Measurements from ENCODE around the gene KRT82.

The KRT82 gene

DNA sequence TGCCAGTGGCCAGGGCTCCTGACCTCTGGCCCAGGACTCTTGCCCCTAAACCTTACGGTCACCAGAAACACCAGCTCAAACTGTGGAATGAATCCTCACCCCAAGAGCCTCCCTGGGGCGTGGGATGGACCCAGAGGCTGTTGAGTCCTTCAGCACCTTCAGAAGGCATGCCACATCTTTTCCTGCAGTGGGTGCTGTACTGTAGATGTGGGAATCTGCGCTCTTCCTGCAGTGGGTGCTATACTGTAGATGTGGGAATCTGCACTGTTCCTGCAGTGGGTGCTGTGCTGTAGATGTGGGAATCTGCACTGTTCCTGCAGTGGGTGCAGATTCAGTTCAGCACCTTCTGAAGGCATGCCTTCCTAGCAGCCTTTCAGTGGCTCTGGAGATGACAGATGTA is 1.2 kb downstream of the KRT82 start:
- DNase-seq = no peak

GRCh38 chr12:52403561-52403960 is 2.6 kb downstream of the KRT82 start:
- no peak for DNase-seq

DNA sequence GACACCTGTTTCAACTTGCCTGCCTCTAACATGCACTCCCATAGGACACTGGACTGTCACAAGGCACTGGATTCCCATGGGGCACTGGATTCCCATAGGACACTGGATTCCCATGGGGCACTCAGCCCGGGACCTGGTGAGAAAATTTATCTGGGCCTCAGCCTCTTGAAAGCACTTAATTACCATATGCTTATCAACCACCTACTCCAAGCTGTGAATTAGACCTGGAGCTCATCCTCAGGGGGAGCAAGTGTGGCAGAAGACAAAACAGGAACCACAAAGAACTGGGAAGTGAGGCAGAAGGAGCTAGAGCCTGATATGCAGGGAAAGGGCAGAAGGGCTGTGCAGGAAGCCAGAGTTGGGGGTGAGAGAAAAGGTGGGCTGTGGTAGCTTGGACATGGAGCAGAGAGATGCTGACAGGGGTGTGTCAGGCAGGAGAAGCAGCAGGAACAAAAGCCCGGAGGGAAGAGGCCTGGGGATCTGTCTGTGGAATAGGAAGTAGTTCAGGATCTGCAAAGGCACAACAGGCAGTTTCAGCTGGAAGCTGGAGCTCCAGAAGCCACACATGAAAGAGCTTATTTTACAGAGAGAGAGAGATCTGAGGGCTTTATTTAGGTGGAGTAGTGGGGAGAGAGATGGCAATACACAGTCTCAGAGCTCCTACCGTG is 3.1 kb downstream of the KRT82 start:
- no peak for DNase-seq

GRCh38 chr12:52402377-52402776 is 3.8 kb downstream of the KRT82 start:
- no peak for DNase-seq

DNA sequence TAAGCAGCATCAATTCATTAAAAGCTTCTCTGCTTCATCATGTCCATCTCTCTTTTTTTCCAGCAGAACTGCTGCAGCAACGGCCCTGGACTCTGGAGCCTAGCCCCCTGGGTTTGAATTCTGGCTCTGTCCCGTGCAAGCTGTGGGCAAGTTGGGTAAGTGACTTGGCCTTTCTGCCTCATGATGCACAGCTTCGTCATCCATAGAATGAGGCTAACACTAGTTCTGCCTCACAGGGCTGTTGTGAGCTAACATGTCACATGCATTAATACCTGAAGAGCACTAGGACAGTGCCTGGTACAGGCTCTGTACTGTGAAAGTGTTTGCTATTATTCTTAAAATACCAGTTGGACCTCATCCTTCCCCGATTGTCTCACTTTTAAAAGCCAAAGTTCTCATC is 4.2 kb downstream of the KRT82 start:
- DNase-seq = no peak

GRCh38 chr12:52401526-52401925 is 4.6 kb downstream of the KRT82 start:
- DNase-seq = no peak

DNA sequence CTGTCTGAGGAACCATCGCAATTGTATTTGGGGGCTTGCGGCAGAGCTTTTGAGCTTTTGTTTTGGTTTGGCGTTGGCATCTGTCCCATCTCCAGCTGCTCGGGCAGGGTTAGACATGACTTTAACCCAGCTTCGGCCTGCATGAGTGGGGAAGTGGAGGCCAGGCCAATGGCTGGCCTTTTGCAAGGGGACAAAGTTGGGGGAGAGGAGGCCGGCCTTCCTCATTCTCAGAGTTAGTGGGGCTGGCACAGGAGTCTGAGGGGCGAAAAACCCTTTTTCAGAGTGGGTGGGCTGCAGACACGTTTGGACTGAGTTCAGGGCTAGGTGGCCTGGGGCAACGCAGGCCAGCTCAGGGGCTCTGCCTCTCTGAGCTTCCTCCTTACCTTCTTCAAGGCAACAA is 5.2 kb downstream of the KRT82 start:
- no peak for DNase-seq

DNA sequence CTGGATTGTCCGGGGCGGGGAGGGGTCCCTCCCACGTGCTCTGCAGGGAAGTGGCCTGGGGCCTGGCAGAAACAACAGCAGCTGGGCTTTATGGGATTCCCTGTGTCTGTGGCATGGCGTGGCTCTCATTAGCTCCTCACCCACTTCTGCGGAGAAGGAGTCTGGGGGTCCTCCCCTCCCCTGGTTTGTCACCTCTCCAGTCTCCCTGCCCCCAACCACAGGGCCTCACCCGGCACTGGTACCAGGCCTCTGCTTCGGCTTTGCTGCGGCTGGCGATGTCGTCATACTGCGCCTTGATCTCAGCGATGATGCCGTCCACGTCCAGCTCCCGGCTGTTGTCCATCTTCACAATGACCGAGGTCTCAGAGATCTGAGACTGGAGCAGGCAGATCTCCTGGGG is 6.4 kb downstream of the KRT82 start:
- no peak for DNase-seq

DNA sequence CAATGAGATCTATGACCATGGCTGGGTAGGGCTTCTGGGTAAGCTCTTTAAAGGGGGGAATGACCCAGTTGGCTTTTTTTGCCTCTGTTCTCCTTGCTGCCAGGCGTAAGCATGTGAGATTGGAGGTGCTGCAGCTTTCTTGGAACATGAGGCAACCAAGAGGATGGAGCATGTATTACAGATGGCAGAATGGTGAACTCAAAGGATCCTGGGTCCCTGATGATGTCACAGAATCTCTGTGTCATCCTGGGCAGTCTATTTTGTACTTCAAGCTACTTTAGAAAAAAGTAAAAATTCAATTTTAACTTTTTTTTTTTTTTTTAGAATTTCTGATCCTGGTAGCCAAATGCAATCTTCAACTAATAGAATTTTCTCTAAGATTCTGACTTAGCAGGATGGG is 8.0 kb downstream of the KRT82 start:
- DNase-seq = no peak

DNA sequence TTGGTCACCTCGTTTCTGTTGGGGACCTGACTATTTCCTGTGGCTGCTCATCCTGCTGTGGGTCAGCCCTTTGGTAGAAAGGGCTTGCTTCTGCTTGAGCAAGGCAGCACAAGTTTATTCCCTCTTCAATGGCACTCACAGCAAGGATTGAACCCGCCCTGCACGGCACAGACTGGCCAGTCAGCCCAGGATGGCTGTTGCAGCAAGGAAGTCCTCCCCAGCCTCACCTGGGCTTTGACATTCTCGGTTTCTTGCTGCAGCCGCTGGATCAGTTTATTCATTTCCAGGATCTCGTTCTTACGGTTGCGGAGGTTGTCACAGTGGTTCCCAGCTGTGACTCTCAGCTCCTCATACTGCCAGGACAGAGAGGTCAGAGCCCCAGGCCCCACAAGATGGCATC is 9.5 kb downstream of the KRT82 start:
- no peak for DNase-seq

- DNase-seq = no peak
Observed at GRCh38 chr12:52395761-52396434, 10.2 kb downstream of the KRT82 start.

GRCh38 chr12:52394836-52395405 is 11.2 kb downstream of the KRT82 start:
- no peak for DNase-seq

GRCh38 chr12:52392465-52393007 is 13.6 kb downstream of the KRT82 start:
- no peak for DNase-seq

- no peak for DNase-seq
Observed at GRCh38 chr12:52391618-52392002, 14.5 kb downstream of the KRT82 start.

DNA sequence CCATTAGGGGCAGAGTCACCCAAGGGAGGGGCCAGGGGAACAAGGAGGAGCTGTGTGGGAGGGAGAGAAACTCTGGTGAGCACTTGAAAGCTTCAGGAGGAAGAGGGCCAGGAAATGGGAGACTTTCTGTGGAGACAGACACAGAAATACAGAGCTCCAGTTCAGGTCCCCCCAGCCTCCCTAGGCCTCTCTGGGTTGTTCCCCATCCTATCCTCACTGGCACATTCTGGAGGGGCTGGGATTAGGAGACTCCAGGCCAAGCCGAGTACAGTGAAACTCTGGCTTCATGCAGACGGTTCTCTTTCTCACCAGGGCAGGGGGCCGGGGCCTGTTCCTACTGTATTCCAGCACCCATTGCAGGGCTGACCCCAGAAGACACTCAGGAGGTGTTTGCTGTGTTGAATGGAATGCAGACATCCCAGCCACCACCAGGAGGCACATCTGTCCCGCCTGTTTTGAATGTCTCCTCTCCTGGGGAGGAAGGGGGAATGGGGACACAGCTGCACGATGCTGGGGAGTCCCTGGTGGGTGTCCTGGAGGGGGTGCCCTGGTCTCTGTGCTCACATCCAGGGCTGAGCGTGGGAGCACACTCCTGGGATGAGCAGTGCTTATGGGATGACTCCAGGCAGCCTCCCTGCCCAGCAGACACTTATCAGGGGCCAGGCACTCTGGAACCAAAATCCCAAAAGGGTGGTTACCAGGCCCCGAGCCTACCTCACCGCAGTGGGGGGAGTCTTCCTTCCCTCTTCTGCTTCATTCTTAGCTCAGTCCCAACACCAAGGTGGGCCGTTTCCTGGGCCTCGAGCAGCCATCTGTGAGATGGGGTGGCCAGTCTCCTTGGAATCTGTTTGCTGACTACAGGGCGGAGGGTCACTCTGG is 15.2 kb downstream of the KRT82 start:
- no peak for DNase-seq

DNA sequence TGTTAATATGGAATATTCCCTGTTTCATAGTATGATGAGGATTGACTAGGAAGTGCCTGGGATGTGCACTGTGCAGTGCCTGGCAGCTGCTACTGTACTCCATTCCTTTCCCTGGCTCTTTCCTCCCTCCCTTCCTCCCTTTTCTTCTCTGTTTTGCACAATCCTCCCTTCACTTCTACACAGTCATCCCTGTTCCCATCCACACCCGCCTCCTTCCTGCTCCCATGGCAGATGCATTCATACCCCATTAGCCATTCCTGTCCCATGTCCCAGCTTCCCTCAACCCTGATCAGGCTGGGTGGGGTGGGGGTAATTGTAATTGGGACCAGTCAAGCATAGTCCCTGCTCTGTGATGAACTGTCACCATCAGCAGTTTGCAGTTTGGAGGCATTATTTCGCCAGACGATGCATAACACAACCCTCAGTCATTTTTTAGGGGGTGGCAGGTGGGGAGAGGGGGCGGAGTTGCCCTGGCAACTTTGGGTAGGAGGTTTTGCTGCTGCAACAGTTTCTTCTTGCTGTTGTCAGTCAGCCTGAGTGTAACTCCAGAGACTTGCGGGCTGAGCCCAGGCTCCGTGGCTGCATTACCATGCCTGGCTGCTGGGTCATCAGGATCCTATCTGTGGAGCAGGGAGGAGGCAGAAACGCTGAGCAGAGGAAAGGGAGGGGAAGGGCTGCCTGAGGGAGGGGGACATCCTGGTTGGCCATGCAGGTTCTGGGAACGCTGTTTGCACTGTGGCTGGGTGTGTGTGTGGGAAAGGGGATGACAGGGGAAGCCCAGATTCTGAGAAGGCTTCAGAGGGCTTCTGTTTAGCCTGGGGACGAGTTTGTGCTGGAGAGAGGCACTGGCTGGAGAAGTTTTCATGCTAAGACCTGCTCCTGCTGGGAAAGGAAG is 16.6 kb downstream of the KRT82 start:
- no peak for DNase-seq

- no peak for DNase-seq
Observed at GRCh38 chr12:52387859-52388258, 18.3 kb downstream of the KRT82 start.

GRCh38 chr12:52385226-52385702 is 20.9 kb downstream of the KRT82 start, which contains the start of gene KRT84:
Gene KRT84 (minus strand): TSS chr12:52385652. CDS start chr12:52385585, 67 bp downstream.
- no peak for DNase-seq

- DNase-seq = no peak
Observed at GRCh38 chr12:52383331-52383730, 22.8 kb downstream of the KRT82 start.

DNA sequence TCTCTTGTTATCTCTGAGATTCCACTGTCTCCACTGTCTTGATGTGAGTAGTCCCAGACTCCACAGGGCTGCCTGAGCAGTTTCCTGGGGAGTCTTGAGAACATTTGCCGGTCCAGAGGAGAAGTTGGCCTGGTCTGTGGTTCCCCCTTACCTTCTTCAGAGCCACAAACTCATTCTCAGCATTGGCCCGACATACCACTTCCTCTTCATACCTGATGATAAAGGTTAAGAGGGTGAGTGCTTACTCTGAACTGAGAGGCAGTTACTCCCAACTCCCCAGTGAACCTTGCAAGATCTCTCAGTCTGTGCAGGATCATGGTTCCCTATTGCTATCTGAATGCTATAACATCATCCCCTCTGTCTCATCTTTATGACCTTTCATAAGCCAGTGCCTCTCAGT is 23.3 kb downstream of the KRT82 start:
- no peak for DNase-seq

DNA sequence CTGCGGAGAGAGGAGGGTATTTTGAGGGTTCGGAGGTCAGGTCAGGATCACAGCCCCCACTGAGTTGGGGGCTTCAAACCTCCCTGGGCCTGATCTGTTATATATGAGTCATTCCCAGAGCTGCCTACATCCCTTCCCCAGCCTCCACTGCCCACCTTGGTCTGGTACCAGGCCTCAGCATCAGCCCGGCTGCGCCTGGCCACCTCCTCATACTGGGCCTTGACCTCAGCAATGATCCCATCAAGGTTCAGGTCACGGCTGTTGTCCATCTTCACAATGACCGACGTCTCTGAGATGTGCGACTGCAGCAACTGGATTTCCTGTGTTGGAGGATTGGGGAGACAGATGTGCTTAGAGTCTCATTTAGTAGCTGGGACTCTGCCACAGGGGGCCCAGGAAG is 24.9 kb downstream of the KRT82 start:
- no peak for DNase-seq

DNA sequence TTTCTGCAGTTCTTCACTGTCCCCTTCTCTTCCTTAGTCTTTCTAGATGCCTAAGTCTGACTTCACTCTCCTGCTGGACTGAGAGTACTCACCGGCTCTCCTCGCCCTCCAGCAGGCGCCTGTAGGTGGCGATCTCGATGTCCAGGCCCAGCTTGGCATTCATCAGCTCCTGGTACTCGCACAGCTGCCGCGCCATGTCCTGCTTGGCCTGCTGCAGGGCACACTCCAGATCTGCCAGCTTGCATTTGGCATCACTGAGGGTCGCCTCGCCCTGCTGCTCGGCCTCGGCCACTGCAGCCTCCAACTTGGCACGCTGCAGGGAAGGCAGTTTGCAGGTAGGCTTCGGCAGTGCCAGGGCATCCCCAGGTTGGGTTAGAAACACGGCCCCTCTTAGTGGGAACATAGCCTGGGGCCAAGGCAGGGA is 25.9 kb downstream of the KRT82 start:
- DNase-seq = no peak

Data from central memory CD4-positive, alpha-beta T cell (primary cell).